GM12878 (cell line): ENCODE results near the gene TMEM45A. TPM values are rescaled to one million over a fixed set of nuclear protein-coding genes. Genes with fewer than 3 reads are reported as not detected.
A peak's percentile ranks its signal among the peaks of the same experiment; 100 is the strongest.

Source experiments
- ATAC-seq: fragments of 200-7000 bp; cut with Tn5 transposase; 3 replicates; pipeline ENCODE4 v1.9.1; 2020; ENCODE audit warnings: mild to moderate bottlenecking, moderate library complexity
- BruUV-seq: library from RNA; stranded (reverse); fragments of 400-500 nt; replicated peaks from 2 replicates; lab custom pipeline; 2021; lab: Mats Ljungman, UMichigan
- CTCF ChIA-PET: fragments of 300-600 bp; sonication (Branson Sonifier 250); formaldehyde crosslinking; extraction: SDS; loops from one replicate; lab custom pipeline; 2021; ENCODE audit warnings: inconsistent platforms; lab: Yijun Ruan, JAX
- POLR2A ChIA-PET: fragments of 350-600 bp; formaldehyde crosslinking; extraction: SDS; loops from one replicate; lab custom pipeline; 2021; ENCODE audit warnings: inconsistent platforms; lab: Charles Lee
- RAD21 ChIA-PET: fragments of 300-600 bp; sonication (Branson Sonifier 250); formaldehyde crosslinking; loops from one replicate; lab custom pipeline; 2023; ENCODE audit warnings: antibody characterized with exemption; ENCODE audit not compliant: unreplicated experiment; lab: Charles Lee
- SMC1A ChIA-PET: fragments of 300-600 bp; sonication (Branson Sonifier 250); formaldehyde crosslinking; loops from one replicate; lab custom pipeline; 2023; ENCODE audit not compliant: unreplicated experiment, uncharacterized antibody; lab: Charles Lee
- DNase-seq: peaks from one replicate; pipeline ENCODE4 v3.0.0-alpha.2; 2011; ENCODE audit warnings: low read depth, low spot score
- FAIRE-seq: peaks from 3 replicates; lab custom pipeline; 2011; peaks lifted over from hg19 to GRCh38; lab: Jason Lieb, UNC
- H2AFZ ChIP-seq: 2 replicates; pipeline ENCODE4 v1.6.0; 2011; ENCODE audit warnings: low read depth, low read length, control low read depth; ENCODE audit not compliant: control insufficient read depth
- H3K27ac ChIP-seq: 2 replicates; pipeline ENCODE4 v1.5.1; 2011; ENCODE audit warnings: control low read depth; ENCODE audit not compliant: control insufficient read depth, insufficient read depth
- H3K27me3 ChIP-seq, 2 experiments: replicated peaks in 1 of 2; 2 replicates each; pipeline versions ENCODE4 v1.6.0 to v1.6.1; 2011; ENCODE audit warnings: low read length in 1 of 2; ENCODE audit not compliant: control insufficient read depth in 2 of 2, insufficient read depth in 2 of 2
- H3K36me3 ChIP-seq, 2 experiments: 2 replicates each; pipeline ENCODE4 v1.5.1; 2011; ENCODE audit warnings: low read length in 1 of 2; ENCODE audit not compliant: control insufficient read depth in 2 of 2, insufficient read depth in 2 of 2
- H3K4me1 ChIP-seq: 2 replicates; pipeline ENCODE4 v1.6.1; 2011; ENCODE audit warnings: mild to moderate bottlenecking, low read length, moderate library complexity, mixed read lengths; ENCODE audit not compliant: control insufficient read depth, insufficient read depth
- H3K4me2 ChIP-seq: 2 replicates; pipeline ENCODE4 v1.6.0; 2011; ENCODE audit warnings: control low read depth; ENCODE audit not compliant: control insufficient read depth, insufficient read depth
- H3K4me3 ChIP-seq: fragments of 200-600 bp; sonication (generic); 2 replicates; pipeline ENCODE4 v1.5.1; 2016
- H3K79me2 ChIP-seq: 2 replicates; pipeline ENCODE4 v1.6.0; 2011; ENCODE audit warnings: low read length; ENCODE audit not compliant: control insufficient read depth, insufficient read depth
- H3K9ac ChIP-seq: 2 replicates; pipeline ENCODE4 v1.8.0; 2011; ENCODE audit warnings: low read length, control low read depth, mixed read lengths; ENCODE audit not compliant: control insufficient read depth, insufficient read depth
- H3K9me3 ChIP-seq: replicated peaks from 3 replicates; pipeline ENCODE4 v1.5.1; 2011; ENCODE audit warnings: mild to moderate bottlenecking, low read length; ENCODE audit not compliant: control insufficient read depth, insufficient read depth
- H4K20me1 ChIP-seq: 2 replicates; pipeline ENCODE4 v1.6.0; 2011; ENCODE audit not compliant: control insufficient read depth, insufficient read depth
- BCL11A ChIP-seq: IDR thresholded peaks from 2 replicates; pipeline ENCODE4 v1.6.1; 2011; ENCODE audit warnings: low read depth, low read length
- BMI1 ChIP-seq: fragments of 450-650 bp; IDR thresholded peaks from 2 replicates; pipeline ENCODE4 v1.6.1; 2016; ENCODE audit warnings: mild to moderate bottlenecking, moderate library complexity, borderline replicate concordance
- BRCA1 ChIP-seq: IDR thresholded peaks from 2 replicates; pipeline ENCODE4 v1.6.1; 2011; ENCODE audit warnings: low read depth, low read length, improper control_type of control experiment
- CTCF ChIP-seq, 3 experiments: IDR thresholded peaks in 2 of 3; conservative IDR thresholded peaks in 1 of 3; 2 replicates each; pipeline ENCODE4 v1.5.1; 2011; ENCODE audit warnings: low read depth in 3 of 3, low read length in 3 of 3, mild to moderate bottlenecking in 3 of 3, control low read depth in 2 of 3, moderate library complexity in 2 of 3, inconsistent platforms in 1 of 3, mixed read lengths in 1 of 3; ENCODE audit not compliant: control insufficient read depth in 2 of 3, insufficient read depth in 1 of 3; ENCODE audit errors: extremely low read depth in 1 of 3
- DPF2 ChIP-seq: fragments of 450-650 bp; IDR thresholded peaks from 2 replicates; pipeline ENCODE4 v1.6.1; 2017; ENCODE audit warnings: mild to moderate bottlenecking
- EP300 ChIP-seq, 2 experiments: fragments of 150-350 bp in 1 of 2; IDR thresholded peaks; 2 replicates each; pipeline ENCODE4 v1.6.1; 2011 to 2012; ENCODE audit warnings: low read depth in 2 of 2, low read length in 2 of 2, borderline replicate concordance in 1 of 2, improper control_type of control experiment in 1 of 2, inconsistent platforms in 1 of 2; ENCODE audit not compliant: control insufficient read depth in 1 of 2
- GATAD2B ChIP-seq: fragments of 450-650 bp; conservative IDR thresholded peaks from 2 replicates; pipeline ENCODE4 v1.6.1; 2017; ENCODE audit warnings: low read depth, mild to moderate bottlenecking, moderate library complexity
- IKZF2 ChIP-seq, 2 experiments: fragments of 450-650 bp; IDR thresholded peaks; 2 replicates each; pipeline ENCODE4 v1.6.1; 2017; ENCODE audit warnings: mild to moderate bottlenecking in 2 of 2, moderate library complexity in 2 of 2
- MTA2 ChIP-seq: fragments of 450-650 bp; IDR thresholded peaks from 2 replicates; pipeline ENCODE4 v1.6.1; 2016; ENCODE audit warnings: low read depth, mild to moderate bottlenecking, moderate library complexity
- NBN ChIP-seq: fragments of 450-650 bp; IDR thresholded peaks from 2 replicates; pipeline ENCODE4 v1.6.1; 2016
- PAX5 ChIP-seq: IDR thresholded peaks from 2 replicates; pipeline ENCODE4 v1.6.1; 2011; ENCODE audit warnings: low read depth, low read length, borderline replicate concordance
- RELB ChIP-seq: fragments of 450-650 bp; IDR thresholded peaks from 2 replicates; pipeline ENCODE4 v1.6.1; 2017; ENCODE audit warnings: low read depth, mild to moderate bottlenecking, moderate library complexity
- RUNX3 ChIP-seq: IDR thresholded peaks from 2 replicates; pipeline ENCODE4 v1.6.1; 2012; ENCODE audit warnings: low read length, inconsistent platforms
- SMAD5 ChIP-seq: IDR thresholded peaks from 2 replicates; pipeline ENCODE4 v1.6.1; 2016; ENCODE audit warnings: antibody characterized with exemption, low read depth
- SPI1 ChIP-seq: IDR thresholded peaks from 2 replicates; pipeline ENCODE4 v1.6.1; 2011; ENCODE audit warnings: low read depth, mild to moderate bottlenecking, low read length, moderate library complexity, borderline replicate concordance; ENCODE audit not compliant: insufficient read depth
- TAF1 ChIP-seq: IDR thresholded peaks from 2 replicates; pipeline ENCODE4 v1.6.1; 2011; ENCODE audit warnings: mild to moderate bottlenecking, low read depth, low read length, borderline replicate concordance
- in situ Hi-C: fragments of 300-500 bp; cut with MboI; formaldehyde crosslinking; loops from 9 replicates; pipeline ENCODE4 v1.14.3; 2018; ENCODE audit warnings: mixed read lengths
- intact Hi-C: fragments of 100-400 bp; cut with micrococcal nuclease; formaldehyde crosslinking; loops from one replicate; pipeline ENCODE4 v1.14.2; 2022; ENCODE audit not compliant: unreplicated experiment
- polyA plus RNA-seq, 11 experiments: library from polyadenylated mRNA; depleted of rRNA in 4 of 11; unstranded in 6 of 11; stranded (reverse) in 5 of 11; fragments of >200 nt; fragmentation: Nextera tagmentation in 4 of 11; fragmentation: Illumina TruSeq in 1 of 11; extraction: Ambion mirVana in 4 of 11; extraction: Trizol in 1 of 11; gene quantifications; 1 replicate in 1 of 11; 2 replicates in 10 of 11; pipeline versions ENCODE4 v1.2.1 to v1.2.3, GENCODE V29; 2011 to 2016; ENCODE audit warnings: inconsistent platforms in 2 of 11, missing spikeins in 2 of 11, low read depth in 1 of 11
- total RNA-seq, 4 experiments: library from RNA; depleted of rRNA in 3 of 4; stranded (reverse); fragments of >200 nt in 3 of 4; fragmentation: Illumina TruSeq in 1 of 4; extraction: Trizol in 1 of 4; gene quantifications; 2 replicates each; pipeline versions ENCODE4 v1.2.1 to v1.2.3, GENCODE V29; 2013 to 2021

The TMEM45A gene
- total and polyA plus RNA-seq, 10 of the 15 experiments (the other 5 are each of a cell fraction or from before 2014, with no cell fraction given), result 0.34 to 5.3 (median 0.83) TPM

GRCh38 chr3:100606894-100607512 lies 114.6 kb downstream of the TMEM45A start:
- Histone ChIP-seq H2AFZ (no peak overlapping the region), H3K4me1 (peaks cover 11% of the 10 kb centered on the region), H4K20me1 (no peaks in the 10 kb centered on the region), H3K4me3 (no peak overlapping the region), H3K27me3 (no peaks in the 10 kb centered on the region), H3K27ac (0 out of 2 replicates have a peak overlapping the region, but pooled peaks have one; percentile 18), H3K4me2 (no peak overlapping the region), H3K36me3 (no peaks in the 10 kb centered on the region), H3K79me2 (no peaks in the 10 kb centered on the region), H3K9me3 (no peaks in the 10 kb centered on the region), H3K9ac (no peak overlapping the region)
- CTCF ChIA-PET, result interaction anchor here (0.6 to 1.1 kb wide), 4 partner anchors 28 to 157 kb away, joined by 3 to 4 read pairs (median 3); no protein-coding TSS in a partner anchor
- FAIRE-seq (no peak), ATAC-seq (peak; percentile 86), DNase-seq (peak; percentile 40)
- RAD21 ChIA-PET, result interaction anchor here (1.0 to 1.5 kb wide), 4 partner anchors 27 to 144 kb away, joined by 3 to 9 read pairs (median 4); no protein-coding TSS in a partner anchor
- POLR2A ChIA-PET, result no interaction called here
- SMC1A ChIA-PET, result interaction anchor here (1.0 to 2.0 kb wide), 2 partner anchors 12 to 34 kb away, joined by 3 to 5 read pairs; no protein-coding TSS in a partner anchor
- intact Hi-C loops (loop anchor here (2.0 kb wide), 1 partner anchor 34 kb away; no protein-coding TSS in a partner anchor), in situ Hi-C loops (no loop called here)
- no TSS peak for BruUV-seq
- 0 out of 2 replicates have a peak, but pooled peaks have one; percentile 27 for TF ChIP-seq RELB
- TF ChIP-seq NBN, result 0 out of 2 replicates have a peak, but pooled peaks have one; percentile 42
- peak; percentile 64; a peak in 3 of 4 replicates for TF ChIP-seq IKZF2 (IDR thresholded peaks at IDR 0.05)
- TF ChIP-seq TAF1, result no peak
- peak; percentile 92 for TF ChIP-seq SPI1
- peak in 1 of 2 experiments; percentile 57; a peak in 1 of 4 replicates for TF ChIP-seq EP300 (IDR thresholded peaks at IDR 0.05; ENCODE audit: borderline replicate concordance in 1 of 2, control insufficient read depth in 1 of 2, low read depth in 2 of 2, low read length in 2 of 2)
- TF ChIP-seq BRCA1, result no peak
- peak; percentile 44; the same call in 1 of the 2 replicates for TF ChIP-seq DPF2
- 0 out of 2 replicates have a peak, but pooled peaks have one; percentile 22 for TF ChIP-seq BCL11A
- TF ChIP-seq PAX5, result 0 out of 2 replicates have a peak, but pooled peaks have one; percentile 22
- peak; percentile 66 for TF ChIP-seq GATAD2B
- TF ChIP-seq MTA2, result peak; percentile 52
- TF ChIP-seq BMI1, result no peak
- peak in 1 of 3 experiments; percentile 24; a peak in 1 of 6 replicates for TF ChIP-seq CTCF (IDR thresholded peaks at IDR 0.05 in 2 of 3, conservative IDR thresholded peaks at IDR 0.05 in 1 of 3; ENCODE audit: control insufficient read depth in 2 of 3, extremely low read depth in 1 of 3, insufficient read depth in 1 of 3, low read depth in 3 of 3, low read length in 3 of 3)
- TF ChIP-seq RUNX3, result peak; percentile 35; the same call in 1 of the 2 replicates
- no peak for TF ChIP-seq SMAD5
